Tibial nerve (tissue), 4 donors: ENCODE data around the gene ITGB3BP. TPM values are rescaled to one million over a fixed set of nuclear protein-coding genes. Genes with fewer than 3 reads are reported as not detected.
"Not testable (repeated sequence)": the region's sequence is repeated elsewhere in the genome, so short reads cannot be mapped to it uniquely, and the experiment has no call there.

Experiments
- DNase-seq, 2 donors: peaks; one replicate each; pipeline ENCODE4 v3.0.0-alpha.2; 2019; ENCODE audit warnings: low spot score in 2 of 2
- H3K27ac ChIP-seq, 4 donors: fragments of 200-600 bp; sonication (generic) in 3 of 4; one replicate each; pipeline ENCODE4 v1.5.1; 2017 to 2019; ENCODE audit warnings: mild to moderate bottlenecking in 1 of 4
- H3K27me3 ChIP-seq, 2 donors: fragments of 200-600 bp; sonication (generic) in 1 of 2; one replicate each; pipeline versions ENCODE4 v1.5.1 to v1.6.0; 2017 to 2019
- H3K36me3 ChIP-seq, 3 donors: fragments of 200-600 bp; sonication (generic); one replicate each; pipeline ENCODE4 v1.5.1; 2018 to 2019
- H3K4me1 ChIP-seq, 4 donors: fragments of 200-600 bp; sonication (generic) in 3 of 4; one replicate each; pipeline ENCODE4 v1.5.1; 2017 to 2019
- H3K4me3 ChIP-seq, 4 donors: fragments of 200-600 bp; sonication (generic) in 3 of 4; one replicate each; pipeline ENCODE4 v1.5.1; 2017 to 2019; ENCODE audit warnings: mild to moderate bottlenecking in 1 of 4, moderate library complexity in 1 of 4
- H3K9me3 ChIP-seq, 4 donors: fragments of 200-600 bp; sonication (generic) in 3 of 4; one replicate each; pipeline ENCODE4 v1.5.1; 2017 to 2019
- EP300 ChIP-seq, 2 donors: sonication (generic); formaldehyde crosslinking; IDR thresholded peaks; one replicate each; pipeline ENCODE4 v1.6.1; 2017; ENCODE audit warnings: antibody characterized with exemption in 2 of 2, mild to moderate bottlenecking in 1 of 2
- POLR2A ChIP-seq, 2 donors: fragments of 450-650 bp; IDR thresholded peaks; one replicate each; pipeline ENCODE4 v1.6.1; 2017; ENCODE audit warnings: antibody characterized with exemption in 2 of 2, mild to moderate bottlenecking in 2 of 2, moderate library complexity in 2 of 2
- WGBS, 2 donors: methylation state at CpG; one replicate each; pipeline ENCODE4 v1.1.5; 2018; 5-methylcytosine and 5-hydroxymethylcytosine counted together
- total RNA-seq, 4 donors: library from RNA; depleted of rRNA; stranded (reverse); fragments of >200 nt; gene quantifications; one replicate each; pipeline ENCODE4 v1.1.0, GENCODE V29; 2016
- TF ChIP-seq, protein P1 (sequence below), 5 experiments: fragments of 200-600 bp in 3 of 5; fragments of 450-650 bp in 2 of 5; sonication (generic) in 3 of 5; IDR thresholded peaks; one replicate each; pipeline ENCODE4 v1.5.1; 2016 to 2019; ENCODE audit warnings: antibody characterized with exemption in 5 of 5, mild to moderate bottlenecking in 3 of 5, moderate library complexity in 2 of 5

Gene ITGB3BP
- total RNA-seq, 4 donors from 2014 or later, result 11.5 to 38.0 (median 18.7) TPM

DNA sequence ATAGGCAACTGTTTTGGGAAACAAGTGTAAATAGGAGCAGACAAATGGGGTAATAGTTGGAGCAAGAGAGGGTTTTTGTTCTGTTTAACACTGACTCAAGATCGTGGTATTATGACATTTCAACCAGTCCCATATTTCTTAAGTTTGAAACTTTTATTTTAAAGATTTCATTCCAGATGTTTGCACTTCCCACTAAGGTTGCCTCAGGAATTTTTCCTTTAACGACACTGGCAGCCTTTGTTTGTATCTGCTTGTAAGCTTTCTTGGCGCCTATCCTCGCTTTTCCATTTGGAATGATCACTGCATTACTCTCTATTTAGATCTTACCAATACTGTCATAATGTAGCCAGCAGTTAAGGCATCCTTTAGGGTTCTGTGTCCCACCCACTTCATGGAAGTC lies 87.9 kb downstream of the ITGB3BP start:
- H3K4me3 ChIP-seq, result no peak overlapping the region
- no peak for TF ChIP-seq EP300 (IDR thresholded peaks at IDR 0.05)
- TF ChIP-seq, protein P1, sequence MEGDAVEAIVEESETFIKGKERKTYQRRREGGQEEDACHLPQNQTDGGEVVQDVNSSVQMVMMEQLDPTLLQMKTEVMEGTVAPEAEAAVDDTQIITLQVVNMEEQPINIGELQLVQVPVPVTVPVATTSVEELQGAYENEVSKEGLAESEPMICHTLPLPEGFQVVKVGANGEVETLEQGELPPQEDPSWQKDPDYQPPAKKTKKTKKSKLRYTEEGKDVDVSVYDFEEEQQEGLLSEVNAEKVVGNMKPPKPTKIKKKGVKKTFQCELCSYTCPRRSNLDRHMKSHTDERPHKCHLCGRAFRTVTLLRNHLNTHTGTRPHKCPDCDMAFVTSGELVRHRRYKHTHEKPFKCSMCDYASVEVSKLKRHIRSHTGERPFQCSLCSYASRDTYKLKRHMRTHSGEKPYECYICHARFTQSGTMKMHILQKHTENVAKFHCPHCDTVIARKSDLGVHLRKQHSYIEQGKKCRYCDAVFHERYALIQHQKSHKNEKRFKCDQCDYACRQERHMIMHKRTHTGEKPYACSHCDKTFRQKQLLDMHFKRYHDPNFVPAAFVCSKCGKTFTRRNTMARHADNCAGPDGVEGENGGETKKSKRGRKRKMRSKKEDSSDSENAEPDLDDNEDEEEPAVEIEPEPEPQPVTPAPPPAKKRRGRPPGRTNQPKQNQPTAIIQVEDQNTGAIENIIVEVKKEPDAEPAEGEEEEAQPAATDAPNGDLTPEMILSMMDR (IDR thresholded peaks at IDR 0.05), result no peak
- TF ChIP-seq POLR2A (IDR thresholded peaks at IDR 0.05), result no peak
- 40 to 41% methylated on average over 4 of the region's 4 CpGs for WGBS, 2 donors
- H3K36me3 ChIP-seq, result peaks cover 0 to 17% (median 0%) of the 10 kb centered on the region in 3 donors
- H3K4me1 ChIP-seq, result peaks cover 0 to 3% (median 0%) of the 10 kb centered on the region in 4 donors
- peaks cover 0 to 13% (median 0%) of the 10 kb centered on the region in 4 donors for H3K9me3 ChIP-seq
- no peak for DNase-seq
- no peak overlapping the region for H3K27ac ChIP-seq
- no peaks in the 10 kb centered on the region for H3K27me3 ChIP-seq

DNA sequence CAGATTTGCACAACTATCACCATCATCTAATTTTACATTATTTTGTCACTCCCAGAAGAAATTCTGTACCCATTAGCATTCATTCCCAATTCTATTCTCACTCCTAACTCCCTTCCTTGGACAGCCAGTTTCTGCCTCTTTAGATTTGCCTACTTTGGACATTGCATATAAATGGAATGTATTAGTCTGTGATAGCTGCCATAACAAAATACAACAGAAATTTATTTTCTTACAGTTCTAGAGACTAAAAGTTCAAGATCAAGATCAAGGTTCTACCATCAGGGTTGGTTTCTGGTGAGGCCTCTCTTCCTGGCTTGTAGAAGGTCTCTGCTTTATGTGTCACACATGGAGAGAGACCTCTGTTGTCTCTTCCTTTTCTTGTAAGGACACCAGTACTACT lies 93.7 kb downstream of the ITGB3BP start:
- H3K27ac ChIP-seq, result no peak overlapping the region
- H3K4me3 ChIP-seq, result no peak overlapping the region
- no peaks in the 10 kb centered on the region for H3K27me3 ChIP-seq
- H3K4me1 ChIP-seq, result no peaks in the 10 kb centered on the region
- H3K9me3 ChIP-seq, result peaks cover 0 to 24% (median 0%) of the 10 kb centered on the region in 4 donors
- TF ChIP-seq, protein P1 (IDR thresholded peaks at IDR 0.05), result no peak
- TF ChIP-seq POLR2A (IDR thresholded peaks at IDR 0.05) (no peak), EP300 (IDR thresholded peaks at IDR 0.05) (no peak)
- peaks cover 0 to 59% (median 0%) of the 10 kb centered on the region in 3 donors for H3K36me3 ChIP-seq
- no peak for DNase-seq

DNA sequence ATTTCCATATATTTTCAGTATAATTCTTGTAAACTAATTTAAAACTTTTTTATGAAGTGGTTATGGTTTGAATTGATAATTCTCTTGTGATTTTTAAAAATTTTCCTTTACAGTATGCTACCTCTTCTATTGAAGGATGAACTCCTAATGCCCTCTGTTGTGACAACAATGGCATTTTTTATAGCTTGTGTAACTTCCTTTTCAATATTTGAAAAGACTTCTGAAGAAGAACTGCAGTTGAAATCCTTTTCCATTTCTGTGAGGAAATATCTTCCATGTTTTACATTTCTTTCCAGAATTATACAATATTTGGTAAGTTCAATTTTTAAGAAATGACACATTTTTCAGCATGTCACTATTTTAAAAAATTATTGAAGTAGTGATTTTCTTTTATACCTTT lies 94.2 kb downstream of the ITGB3BP start:
- H3K27me3 ChIP-seq, result no peaks in the 10 kb centered on the region
- H3K9me3 ChIP-seq, result peaks cover 0 to 24% (median 0%) of the 10 kb centered on the region in 4 donors
- DNase-seq, result no peak
- H3K27ac ChIP-seq, result no peak overlapping the region
- TF ChIP-seq, protein P1 (IDR thresholded peaks at IDR 0.05), result no peak
- TF ChIP-seq POLR2A (IDR thresholded peaks at IDR 0.05) (no peak), EP300 (IDR thresholded peaks at IDR 0.05) (no peak)
- no peak overlapping the region for H3K4me3 ChIP-seq
- H3K4me1 ChIP-seq, result no peaks in the 10 kb centered on the region
- peaks cover 0 to 59% (median 0%) of the 10 kb centered on the region in 3 donors for H3K36me3 ChIP-seq

DNA sequence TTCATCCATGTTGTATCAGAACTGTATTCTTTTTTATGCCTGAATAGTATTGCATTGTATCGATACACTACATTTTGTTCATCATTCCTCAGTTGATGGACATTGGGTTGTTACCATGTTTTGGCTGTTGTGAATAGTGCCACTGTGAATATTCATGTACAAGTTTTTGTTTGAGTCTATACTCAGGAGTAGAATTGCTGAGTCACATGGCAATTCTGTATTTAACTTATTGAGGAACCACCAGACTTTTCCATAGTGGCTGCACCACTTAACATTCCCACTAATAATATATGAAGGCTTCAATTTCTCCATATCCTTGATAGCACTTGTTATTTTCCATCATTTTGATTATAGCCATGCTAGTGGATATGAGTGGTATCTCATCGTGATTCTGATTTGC lies 99.4 kb downstream of the ITGB3BP start:
- Histone ChIP-seq H3K4me1 (no peaks in the 10 kb centered on the region), H3K27me3 (no peaks in the 10 kb centered on the region), H3K9me3 (no peaks in the 10 kb centered on the region), H3K27ac (no peak overlapping the region), H3K4me3 (no peak overlapping the region), H3K36me3 (peaks cover 0 to 47% (median 0%) of the 10 kb centered on the region in 3 donors)
- TF ChIP-seq, protein P1 (IDR thresholded peaks at IDR 0.05), result no peak
- TF ChIP-seq POLR2A (IDR thresholded peaks at IDR 0.05) (no peak), EP300 (IDR thresholded peaks at IDR 0.05) (no peak)
- no peak for DNase-seq
- 98 to 99% methylated on average over 2 of the region's 2 CpGs for WGBS, 2 donors

DNA sequence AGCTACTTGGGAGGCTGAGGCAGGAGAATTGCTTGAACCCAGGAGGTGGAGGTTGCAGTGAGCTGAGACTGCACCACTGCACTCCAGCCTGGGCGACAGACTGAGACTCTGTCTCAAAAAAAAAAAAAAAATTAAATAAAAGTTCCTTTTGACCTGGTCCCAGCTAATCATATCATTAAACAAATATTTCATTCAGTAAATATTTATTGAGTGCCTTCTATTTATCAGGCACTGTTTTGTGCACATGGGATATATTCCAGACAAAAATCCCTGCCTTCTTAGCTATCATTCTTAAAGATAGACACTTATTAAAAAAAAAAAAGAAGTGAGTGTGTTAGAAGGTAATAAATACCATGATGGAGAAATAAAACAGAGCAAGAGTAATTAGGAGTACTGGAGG lies 102.3 kb downstream of the ITGB3BP start:
- H3K27me3 ChIP-seq, H3K27ac ChIP-seq, H3K9me3 ChIP-seq, H3K4me3 ChIP-seq, H3K4me1 ChIP-seq, DNase-seq: not testable (repeated sequence)
- 94 to 100% methylated on average over 1 of the region's 1 CpG for WGBS, 2 donors
- peaks cover 0 to 20% (median 0%) of the 10 kb centered on the region in 3 donors for H3K36me3 ChIP-seq

DNA sequence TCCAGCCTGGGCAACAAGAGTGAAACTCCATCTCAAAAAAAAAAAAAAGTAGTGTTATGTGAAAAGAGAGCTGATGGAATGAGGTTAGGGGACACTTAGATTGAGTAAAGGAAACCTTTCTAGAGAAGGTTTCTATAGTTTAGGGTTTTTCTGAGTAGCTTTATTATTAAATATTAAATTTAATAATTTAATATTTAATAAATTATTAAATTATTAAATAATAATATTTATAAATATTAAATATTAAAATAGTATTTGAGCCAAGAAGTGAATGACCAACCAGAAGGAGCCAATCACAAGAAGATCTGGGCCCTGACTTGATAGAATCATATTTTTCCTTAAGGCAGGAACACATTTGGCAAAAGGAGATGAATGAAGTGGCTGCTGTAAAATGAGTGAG lies 104.9 kb downstream of the ITGB3BP start:
- H3K4me3 ChIP-seq, result no peak overlapping the region
- DNase-seq, result no peak
- H3K9me3 ChIP-seq, result no peaks in the 10 kb centered on the region
- H3K36me3 ChIP-seq, result peaks cover 0 to 23% (median 0%) of the 10 kb centered on the region in 3 donors
- no peak overlapping the region for H3K27ac ChIP-seq
- no peaks in the 10 kb centered on the region for H3K27me3 ChIP-seq
- TF ChIP-seq EP300 (IDR thresholded peaks at IDR 0.05) (no peak), POLR2A (IDR thresholded peaks at IDR 0.05) (no peak)
- TF ChIP-seq, protein P1 (IDR thresholded peaks at IDR 0.05), result no peak
- peaks cover 0 to 15% (median 0%) of the 10 kb centered on the region in 4 donors for H3K4me1 ChIP-seq
